ENCODE results near the gene TSGA10IP. TPM values are rescaled to one million over a fixed set of nuclear protein-coding genes. Genes with fewer than 3 reads are reported as not detected.

TSGA10IP gene
- total RNA-seq, result not detected in 2 replicates

GRCh38 chr11:65945430-65945911, at the start of gene TSGA10IP:
Gene TSGA10IP (plus strand): TSS chr11:65945480. CDS start chr11:65945676, 196 bp downstream.

DNA sequence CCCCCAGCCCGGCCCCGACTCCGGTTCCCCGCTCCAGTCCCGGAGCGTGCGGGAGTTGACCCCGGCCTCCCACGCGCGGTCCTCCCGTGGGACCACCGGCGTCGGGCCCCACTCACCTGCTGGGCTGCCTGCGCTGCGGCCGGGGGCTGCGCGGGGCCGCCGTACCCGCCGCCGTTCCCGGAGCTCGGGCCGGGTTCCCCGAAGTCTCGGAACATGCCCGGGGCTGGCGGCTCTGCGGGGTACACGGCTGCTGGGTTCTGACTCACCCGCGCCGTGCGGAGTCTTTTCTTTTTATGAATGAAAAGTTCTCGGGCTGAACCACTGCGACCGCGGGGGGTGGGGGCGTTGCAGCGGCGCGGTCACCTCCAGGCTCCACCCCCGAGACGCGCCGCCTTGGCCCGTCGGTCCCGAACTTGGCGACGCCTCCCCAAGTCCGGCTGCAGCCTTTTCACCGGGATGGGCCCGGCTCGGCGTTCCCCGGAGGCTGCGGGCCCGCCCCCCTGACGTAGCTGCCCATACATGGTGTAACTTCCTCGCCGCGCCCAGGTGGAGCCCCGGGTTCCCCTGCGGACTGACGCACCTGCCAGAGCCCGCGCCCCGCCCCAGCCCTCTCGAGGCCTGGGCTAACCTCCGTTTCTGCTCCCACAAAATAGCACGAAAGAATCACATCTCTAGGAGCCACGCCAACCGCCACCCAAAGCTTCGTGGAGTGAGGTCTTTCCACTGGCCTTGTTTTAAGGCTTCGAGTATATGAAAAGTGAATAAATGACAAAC, 45.0 kb upstream of the TSGA10IP start, which contains the start of gene FOSL1:
TSS of gene FOSL1 (minus strand) at position 264 of the 774 bp plus-strand sequence. CDS start at position 215, 49 bp downstream.

GRCh38 chr11:65918211-65919140, 26.8 kb upstream of the TSGA10IP start, which contains the start of gene C11orf68:
Gene C11orf68 (minus strand): TSS chr11:65919062. CDS start chr11:65919031, 31 bp downstream.

DNA sequence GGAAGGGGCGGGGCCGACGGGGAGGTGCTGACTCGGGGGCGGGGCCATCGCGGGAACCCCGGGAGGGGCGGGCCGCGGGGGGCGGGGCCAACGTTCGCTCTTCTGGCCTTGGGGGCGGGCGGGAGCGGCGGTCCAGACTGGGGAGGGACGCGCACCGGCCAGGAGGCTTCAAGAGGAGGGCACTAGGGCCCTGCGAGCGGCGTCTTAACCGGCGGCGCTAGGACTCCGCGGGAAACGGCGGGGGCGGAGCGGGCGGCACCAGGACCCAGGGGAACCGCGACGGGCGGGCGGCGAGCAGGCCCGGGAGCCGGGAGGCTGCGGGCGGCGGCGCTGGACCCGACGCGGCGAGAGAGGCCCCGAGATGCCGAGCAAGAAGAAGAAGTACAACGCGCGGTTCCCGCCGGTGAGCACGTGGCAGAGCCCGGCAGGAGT, 26.1 kb upstream of the TSGA10IP start, which contains the start of gene DRAP1:
TSS of gene DRAP1 (plus strand) at position 286 of the 432 bp plus-strand sequence. CDS start at position 362, 76 bp downstream.

GRCh38 chr11:65961267-65962140, 16.2 kb downstream of the TSGA10IP start, which contains the start of gene SART1:
Gene SART1 (plus strand): TSS chr11:65961734. CDS start chr11:65961781, 47 bp downstream.

DNA sequence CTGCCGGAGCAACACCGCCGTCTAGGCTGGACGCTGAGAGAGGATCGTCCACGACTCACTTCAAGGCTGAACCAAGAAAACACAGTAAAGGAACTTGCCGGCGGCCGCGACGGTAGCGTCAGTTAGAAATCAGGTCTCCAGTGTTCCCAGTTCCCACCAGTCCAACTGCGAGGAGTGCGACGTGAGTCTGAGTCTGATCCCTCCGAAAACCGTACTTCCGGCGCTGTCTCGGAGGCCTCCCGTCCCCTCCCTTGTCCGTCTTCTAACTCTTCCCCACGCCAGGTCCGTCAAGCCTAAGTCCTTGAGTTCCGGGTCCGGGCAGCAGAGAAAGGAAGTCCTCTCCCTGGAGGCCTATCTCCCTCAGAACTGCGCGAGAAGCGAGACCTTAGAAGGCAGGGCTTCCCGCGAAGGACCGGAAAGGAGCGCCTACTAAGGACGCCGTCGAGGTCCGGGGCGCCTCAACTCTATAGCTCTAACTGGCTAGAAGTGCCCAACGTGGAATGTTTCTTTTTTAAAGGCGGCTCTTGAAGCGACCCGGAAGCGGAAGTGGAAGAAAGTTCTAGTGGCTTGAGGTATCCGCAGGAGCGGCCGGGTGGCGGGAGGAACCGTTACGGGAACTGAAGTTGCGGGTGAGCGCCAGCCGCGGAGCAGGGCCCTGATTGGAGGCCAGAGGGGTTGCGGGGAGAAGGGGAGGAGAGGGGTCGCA, 56.8 kb downstream of the TSGA10IP start, which contains the start of the genes BANF1 and EIF1AD:
TSS of gene BANF1 (plus strand) at position 562 of the 706 bp plus-strand sequence. CDS start 748 bp downstream, outside the sequence.
TSS of gene EIF1AD (minus strand) at position 216 of the 706 bp plus-strand sequence. CDS start 1,768 bp downstream, outside the sequence.

Other genes starting within 250 kb of the TSGA10IP start
- gene KAT5, start 233.2 kb upstream of the TSGA10IP start, total RNA-seq, result 23.8 and 33.6 TPM in 2 replicates
- 55.7 and 59.4 TPM in 2 replicates for gene RNASEH2C, start 224.7 kb upstream of the TSGA10IP start, total RNA-seq
- gene AP5B1, start 164.5 kb upstream of the TSGA10IP start, total RNA-seq, result 11.2 and 14.4 TPM in 2 replicates
- not detected in 2 replicates for gene OVOL1, start 158.4 kb upstream of the TSGA10IP start, total RNA-seq
- 0.32 and 1.3 TPM in 2 replicates for gene SNX32, start 111.5 kb upstream of the TSGA10IP start, total RNA-seq
- gene CFL1, start 87.3 kb upstream of the TSGA10IP start, total RNA-seq, result 1,265 and 1,321 TPM in 2 replicates
- gene MUS81, start 85.0 kb upstream of the TSGA10IP start, total RNA-seq, result 32.7 and 38.1 TPM in 2 replicates
- gene EFEMP2, start 72.7 kb upstream of the TSGA10IP start, total RNA-seq, result 199 and 280 TPM in 2 replicates
- gene CTSW, start 65.6 kb upstream of the TSGA10IP start, total RNA-seq, result not detected in 2 replicates
- 101 and 125 TPM in 2 replicates for gene FIBP, start 57.0 kb upstream of the TSGA10IP start, total RNA-seq
- 75.8 and 91.2 TPM in 2 replicates for gene CCDC85B, start 54.8 kb upstream of the TSGA10IP start, total RNA-seq
- 33.4 and 37.7 TPM in 2 replicates for gene FOSL1, start 45.1 kb upstream of the TSGA10IP start, total RNA-seq
- gene C11orf68, start 26.4 kb upstream of the TSGA10IP start, total RNA-seq, result 12.3 and 14.6 TPM in 2 replicates
- 122 and 141 TPM in 2 replicates for gene DRAP1, start 26.1 kb upstream of the TSGA10IP start, total RNA-seq
- 23.3 and 25.5 TPM in 2 replicates for gene SART1, start 16.3 kb downstream of the TSGA10IP start, total RNA-seq
- gene EIF1AD, start 56.7 kb downstream of the TSGA10IP start, total RNA-seq, result 24.9 and 36.8 TPM in 2 replicates
- gene BANF1, start 57.0 kb downstream of the TSGA10IP start, total RNA-seq, result 48.0 and 54.7 TPM in 2 replicates
- 0.32 TPM in 1 of 2 replicates, not detected in the other for gene CST6, start 66.5 kb downstream of the TSGA10IP start, total RNA-seq
- not detected in 2 replicates for gene CATSPER1, start 81.0 kb downstream of the TSGA10IP start, total RNA-seq
- gene GAL3ST3, start 103.7 kb downstream of the TSGA10IP start, total RNA-seq, result not detected in 2 replicates
- gene SF3B2, start 106.9 kb downstream of the TSGA10IP start, total RNA-seq, result 103 and 107 TPM in 2 replicates
- gene PACS1, start 124.8 kb downstream of the TSGA10IP start, total RNA-seq, result 40.3 and 48.8 TPM in 2 replicates

All from cardiac atrium fibroblast (primary cell).